ENCODE data around the gene EVPLL. TPM values are rescaled to one million over a fixed set of nuclear protein-coding genes. Genes with fewer than 3 reads are reported as not detected.
"Not testable (repeated sequence)": the region's sequence is repeated elsewhere in the genome, so short reads cannot be mapped to it uniquely, and the experiment has no call there.

EVPLL gene
- total RNA-seq, 1 donor from 2014 or later, result not detected

GRCh38 chr17:18380471-18381157 is 3.0 kb downstream of the EVPLL start:
- Mint-ChIP-seq H3K27ac (no peak overlapping the region), H3K4me3 (no peak overlapping the region), H3K4me1 (no peaks in the 10 kb centered on the region), H3K36me3 (no peaks in the 10 kb centered on the region), H3K27me3 (ENCODE audit: low read depth) (no peaks in the 10 kb centered on the region), H3K9me3 (no peaks in the 10 kb centered on the region)
- DNase-seq (ENCODE audit: low spot score in 2 of 2, unreplicated experiment in 2 of 2), result no peak
- no peak for TF ChIP-seq CTCF (IDR thresholded peaks at IDR 0.05; ENCODE audit: unreplicated experiment)

- no peaks in the 10 kb centered on the region for H3K9me3 Mint-ChIP-seq
- no peak overlapping the region for H3K27ac Mint-ChIP-seq
- H3K27me3 Mint-ChIP-seq (ENCODE audit: low read depth), result peaks cover 2% of the 10 kb centered on the region
- TF ChIP-seq CTCF (IDR thresholded peaks at IDR 0.05; ENCODE audit: unreplicated experiment), result no peak
- no peaks in the 10 kb centered on the region for H3K4me1 Mint-ChIP-seq
- H3K4me3 Mint-ChIP-seq, result no peak overlapping the region
- no peak for DNase-seq (ENCODE audit: low spot score in 2 of 2, unreplicated experiment in 2 of 2)
- no peaks in the 10 kb centered on the region for H3K36me3 Mint-ChIP-seq
These were observed 3.8 kb downstream of the EVPLL start for GRCh38 chr17:18381158-18381952.

- Mint-ChIP-seq H3K27me3 (ENCODE audit: low read depth) (peaks cover 2% of the 10 kb centered on the region), H3K36me3 (no peaks in the 10 kb centered on the region), H3K4me1 (no peaks in the 10 kb centered on the region), H3K4me3 (no peak overlapping the region), H3K27ac (no peak overlapping the region), H3K9me3 (no peaks in the 10 kb centered on the region)
- TF ChIP-seq CTCF (IDR thresholded peaks at IDR 0.05; ENCODE audit: unreplicated experiment), result no peak
- no peak for DNase-seq (ENCODE audit: low spot score in 2 of 2, unreplicated experiment in 2 of 2)
These were observed 4.3 kb downstream of the EVPLL start for GRCh38 chr17:18381953-18382245.

GRCh38 chr17:18382441-18383078 is 5.0 kb downstream of the EVPLL start:
- no peaks in the 10 kb centered on the region for H3K9me3 Mint-ChIP-seq

GRCh38 chr17:18383079-18383481 is 5.5 kb downstream of the EVPLL start:
- H3K27ac Mint-ChIP-seq; H3K27me3 Mint-ChIP-seq (ENCODE audit: low read depth); H3K4me1 Mint-ChIP-seq; H3K4me3 Mint-ChIP-seq; H3K36me3 Mint-ChIP-seq; DNase-seq (ENCODE audit: low spot score in 2 of 2, unreplicated experiment in 2 of 2); H3K9me3 Mint-ChIP-seq: not testable (repeated sequence)

More at GRCh38 chr17:18382441-18383078, 5.0 kb downstream of the EVPLL start:
- Mint-ChIP-seq H3K27ac (no peak overlapping the region), H3K4me1 (no peaks in the 10 kb centered on the region), H3K36me3 (no peaks in the 10 kb centered on the region), H3K4me3 (no peak overlapping the region), H3K27me3 (ENCODE audit: low read depth) (peaks cover 2% of the 10 kb centered on the region)
- no peak for DNase-seq (ENCODE audit: low spot score in 2 of 2, unreplicated experiment in 2 of 2)
- TF ChIP-seq CTCF (IDR thresholded peaks at IDR 0.05; ENCODE audit: unreplicated experiment), result no peak

GRCh38 chr17:18384271-18384670 is 6.7 kb downstream of the EVPLL start:
- H3K9me3 Mint-ChIP-seq; H3K4me1 Mint-ChIP-seq; H3K27ac Mint-ChIP-seq; H3K36me3 Mint-ChIP-seq; DNase-seq (ENCODE audit: low spot score in 2 of 2, unreplicated experiment in 2 of 2); H3K27me3 Mint-ChIP-seq (ENCODE audit: low read depth); H3K4me3 Mint-ChIP-seq: not testable (repeated sequence)

GRCh38 chr17:18387583-18387982 is 10.0 kb downstream of the EVPLL start:
- H3K9me3 Mint-ChIP-seq; H3K27ac Mint-ChIP-seq; H3K27me3 Mint-ChIP-seq (ENCODE audit: low read depth); H3K36me3 Mint-ChIP-seq; H3K4me3 Mint-ChIP-seq; DNase-seq (ENCODE audit: low spot score in 2 of 2, unreplicated experiment in 2 of 2); H3K4me1 Mint-ChIP-seq: not testable (repeated sequence)

- H3K27ac Mint-ChIP-seq; H3K36me3 Mint-ChIP-seq; H3K27me3 Mint-ChIP-seq (ENCODE audit: low read depth); H3K4me3 Mint-ChIP-seq; H3K4me1 Mint-ChIP-seq; DNase-seq (ENCODE audit: low spot score in 2 of 2, unreplicated experiment in 2 of 2); H3K9me3 Mint-ChIP-seq: not testable (repeated sequence)
These were observed 10.7 kb downstream of the EVPLL start for GRCh38 chr17:18388266-18388665.

GRCh38 chr17:18388728-18389127 is 11.2 kb downstream of the EVPLL start:
- not testable (repeated sequence) for H3K36me3 Mint-ChIP-seq; DNase-seq (ENCODE audit: low spot score in 2 of 2, unreplicated experiment in 2 of 2); H3K4me3 Mint-ChIP-seq; H3K4me1 Mint-ChIP-seq; H3K27me3 Mint-ChIP-seq (ENCODE audit: low read depth); H3K27ac Mint-ChIP-seq; H3K9me3 Mint-ChIP-seq

Measured in mesothelial cell of epicardium (in vitro differentiated cells).